Measurements from ENCODE around the gene PRR3. TPM values are rescaled to one million over a fixed set of nuclear protein-coding genes. Genes with fewer than 3 reads are reported as not detected.

The PRR3 gene
- polyA plus RNA-seq, 1 donor from 2014 or later: 13.0 TPM

GRCh38 chr6:30513451-30513850 is 43.6 kb upstream of the PRR3 start:
- Histone ChIP-seq H4K20me1 (ENCODE audit: insufficient read depth) (no peaks in the 10 kb centered on the region), H3K36me3 (ENCODE audit: insufficient read depth, low read length) (no peaks in the 10 kb centered on the region), H3K9me2 (ENCODE audit: insufficient read depth, low read length) (no peaks in the 10 kb centered on the region), H3K27ac (ENCODE audit: low read length) (no peak overlapping the region), H3F3A (ENCODE audit: insufficient read depth, low read length, poor library complexity, severe bottlenecking) (no peaks in the 10 kb centered on the region), H3K79me2 (replicated peaks; ENCODE audit: insufficient read depth, low read length) (no peaks in the 10 kb centered on the region), H3K4me3 (ENCODE audit: low read length) (no peak overlapping the region), H3K9ac (ENCODE audit: low read length) (no peak overlapping the region), H2AFZ (ENCODE audit: low read depth, low read length) (no peak overlapping the region), H3K4me2 (ENCODE audit: low read length) (no peak overlapping the region), H3K9me3 (ENCODE audit: low read length) (no peaks in the 10 kb centered on the region), H3K27me3 (ENCODE audit: insufficient read depth, low read depth, low read length) (no peaks in the 10 kb centered on the region)
- no peak for TF ChIP-seq EZH2 (IDR thresholded peaks at IDR 0.05; ENCODE audit: borderline replicate concordance, insufficient read depth, low read length, poor library complexity, severe bottlenecking)

- TF ChIP-seq REST (IDR thresholded peaks at IDR 0.05; ENCODE audit: borderline replicate concordance) (no peak), POLR2AphosphoS5 (IDR thresholded peaks at IDR 0.05) (no peak), EP300 (conservative IDR thresholded peaks at IDR 0.05; ENCODE audit: poor library complexity, severe bottlenecking) (no peak), EZH2 (IDR thresholded peaks at IDR 0.05; ENCODE audit: borderline replicate concordance, insufficient read depth, low read length, poor library complexity, severe bottlenecking) (no peak), SMC3 (conservative IDR thresholded peaks at IDR 0.05; ENCODE audit: poor library complexity) (no peak)
- Histone ChIP-seq H3K4me3 (ENCODE audit: low read length) (no peak overlapping the region), H3K27ac (ENCODE audit: low read length) (no peak overlapping the region), H2AFZ (ENCODE audit: low read depth, low read length) (no peak overlapping the region), H3K36me3 (ENCODE audit: insufficient read depth, low read length) (no peaks in the 10 kb centered on the region), H3K9me2 (ENCODE audit: insufficient read depth, low read length) (no peaks in the 10 kb centered on the region), H3K4me2 (ENCODE audit: low read length) (no peak overlapping the region), H3K27me3 (ENCODE audit: insufficient read depth, low read depth, low read length) (no peaks in the 10 kb centered on the region), H3K9me3 (ENCODE audit: low read length) (no peaks in the 10 kb centered on the region), H3K9ac (ENCODE audit: low read length) (no peak overlapping the region), H3K79me2 (replicated peaks; ENCODE audit: insufficient read depth, low read length) (no peaks in the 10 kb centered on the region), H4K20me1 (ENCODE audit: insufficient read depth) (no peaks in the 10 kb centered on the region), H3F3A (ENCODE audit: insufficient read depth, low read length, poor library complexity, severe bottlenecking) (no peaks in the 10 kb centered on the region)
Measured at GRCh38 chr6:30515106-30515505, 42.0 kb upstream of the PRR3 start.

GRCh38 chr6:30515944-30516753 is 40.9 kb upstream of the PRR3 start:
- Histone ChIP-seq H3K9ac (ENCODE audit: low read length) (no peak overlapping the region), H3K4me3 (ENCODE audit: low read length) (no peak overlapping the region), H3K36me3 (ENCODE audit: insufficient read depth, low read length) (no peaks in the 10 kb centered on the region), H3K4me2 (ENCODE audit: low read length) (no peak overlapping the region), H3K9me3 (ENCODE audit: low read length) (no peaks in the 10 kb centered on the region), H2AFZ (ENCODE audit: low read depth, low read length) (no peak overlapping the region), H3K27me3 (ENCODE audit: insufficient read depth, low read depth, low read length) (no peaks in the 10 kb centered on the region), H4K20me1 (ENCODE audit: insufficient read depth) (no peaks in the 10 kb centered on the region), H3F3A (ENCODE audit: insufficient read depth, low read length, poor library complexity, severe bottlenecking) (no peaks in the 10 kb centered on the region), H3K9me2 (ENCODE audit: insufficient read depth, low read length) (no peaks in the 10 kb centered on the region), H3K27ac (ENCODE audit: low read length) (no peak overlapping the region), H3K79me2 (replicated peaks; ENCODE audit: insufficient read depth, low read length) (no peaks in the 10 kb centered on the region)
- TF ChIP-seq TAF1 (IDR thresholded peaks at IDR 0.05; ENCODE audit: low read depth) (no peak), REST (IDR thresholded peaks at IDR 0.05; ENCODE audit: borderline replicate concordance) (no peak), EZH2 (IDR thresholded peaks at IDR 0.05; ENCODE audit: borderline replicate concordance, insufficient read depth, low read length, poor library complexity, severe bottlenecking) (no peak), POLR2AphosphoS5 (IDR thresholded peaks at IDR 0.05) (no peak), EP300 (conservative IDR thresholded peaks at IDR 0.05; ENCODE audit: poor library complexity, severe bottlenecking) (no peak), RAD21 (conservative IDR thresholded peaks at IDR 0.05) (no peak), CTCF (IDR thresholded peaks at IDR 0.05; ENCODE audit: poor library complexity, severe bottlenecking) (no peak), SMC3 (conservative IDR thresholded peaks at IDR 0.05; ENCODE audit: poor library complexity) (no peak), MXI1 (conservative IDR thresholded peaks at IDR 0.05; ENCODE audit: poor library complexity, severe bottlenecking) (no peak)
